OCI-LY7 (cell line): ENCODE data around the gene CCHCR1. TPM values are rescaled to one million over a fixed set of nuclear protein-coding genes. Genes with fewer than 3 reads are reported as not detected.
A peak's percentile ranks its signal among the peaks of the same experiment; 100 is the strongest.

ENCODE experiments used
- BruUV-seq: library from RNA; stranded (reverse); fragments of 400-500 nt; replicated peaks from 2 replicates; lab custom pipeline; 2021; lab: Mats Ljungman, UMichigan
- CTCF ChIA-PET: fragments of 300-600 bp; sonication (Branson Sonifier 250); formaldehyde crosslinking; loops from one replicate; lab custom pipeline; 2022; ENCODE audit warnings: antibody characterized with exemption; ENCODE audit not compliant: unreplicated experiment; lab: Charles Lee
- POLR2A ChIA-PET: fragments of 300-600 bp; sonication (Branson Sonifier 250); formaldehyde crosslinking; loops from one replicate; lab custom pipeline; 2022; ENCODE audit warnings: antibody characterized with exemption; lab: Charles Lee
- DNase-seq: peaks from one replicate; pipeline ENCODE4 v3.0.0-alpha.2; 2015; ENCODE audit warnings: low spot score
- H2AFZ ChIP-seq: fragments of 200-600 bp; sonication (generic), shearing (Covaris generic); 2 replicates; pipeline ENCODE4 v1.6.1; 2014; ENCODE audit warnings: mild to moderate bottlenecking, antibody characterized with exemption, low read length, moderate library complexity
- H3K27ac ChIP-seq: fragments of 200-600 bp; sonication (generic); 2 replicates; pipeline ENCODE4 v1.5.1; 2014; ENCODE audit warnings: mixed run types, low read depth, mild to moderate bottlenecking, moderate library complexity, low read length, inconsistent platforms; ENCODE audit not compliant: poor library complexity, severe bottlenecking
- H3K36me3 ChIP-seq: fragments of 200-600 bp; sonication (generic); 2 replicates; pipeline ENCODE4 v1.6.1; 2014; ENCODE audit warnings: mild to moderate bottlenecking, antibody characterized with exemption, low read length, moderate library complexity, mixed read lengths; ENCODE audit not compliant: insufficient read depth
- H3K4me1 ChIP-seq: fragments of 200-600 bp; sonication (generic); 2 replicates; pipeline ENCODE4 v1.5.1; 2014; ENCODE audit warnings: mild to moderate bottlenecking, low read length; ENCODE audit not compliant: insufficient read depth, poor library complexity, severe bottlenecking
- H3K4me2 ChIP-seq: fragments of 200-600 bp; sonication (generic); 2 replicates; pipeline ENCODE4 v1.6.1; 2014; ENCODE audit warnings: mild to moderate bottlenecking, low read length
- H3K4me3 ChIP-seq: fragments of 200-600 bp; sonication (generic); 2 replicates; pipeline ENCODE4 v1.5.1; 2014; ENCODE audit warnings: mild to moderate bottlenecking, low read depth, low read length; ENCODE audit not compliant: poor library complexity, severe bottlenecking
- H3K79me2 ChIP-seq: fragments of 200-600 bp; sonication (generic); 2 replicates; pipeline ENCODE4 v1.6.1; 2016; ENCODE audit warnings: low read depth, mild to moderate bottlenecking, low read length, moderate library complexity, mixed read lengths; ENCODE audit not compliant: insufficient read depth
- H3K9me2 ChIP-seq: fragments of 200-600 bp; sonication (generic); 2 replicates; pipeline ENCODE4 v1.6.1; 2016; ENCODE audit warnings: mild to moderate bottlenecking, low read length, mixed read lengths; ENCODE audit not compliant: insufficient read depth
- H3K9me3 ChIP-seq: fragments of 200-600 bp; sonication (generic); 2 replicates; pipeline ENCODE4 v1.6.1; 2014; ENCODE audit warnings: mild to moderate bottlenecking, mixed run types, low read length, mixed read lengths
- H4K20me1 ChIP-seq: fragments of 200-600 bp; sonication (generic); 2 replicates; pipeline ENCODE4 v1.6.1; 2014; ENCODE audit warnings: mild to moderate bottlenecking, antibody characterized with exemption, low read length, moderate library complexity, mixed read lengths; ENCODE audit not compliant: insufficient read depth
- CTCF ChIP-seq: fragments of 200-600 bp; sonication (generic); conservative IDR thresholded peaks from 2 replicates; pipeline ENCODE4 v1.5.1; 2014; ENCODE audit warnings: mild to moderate bottlenecking, antibody characterized with exemption, low read length, moderate library complexity, mixed read lengths
- EZH2phosphoT487 ChIP-seq: fragments of 200-600 bp; sonication (generic); IDR thresholded peaks from 2 replicates; pipeline ENCODE4 v1.6.1; 2018; ENCODE audit warnings: low read depth, borderline replicate concordance, mild to moderate bottlenecking, mixed run types, antibody characterized with exemption, low read length, moderate library complexity, mixed read lengths
- intact Hi-C: fragments of 100-400 bp; cut with micrococcal nuclease; formaldehyde crosslinking; loops from one replicate; pipeline ENCODE4 v1.10.0; 2022; ENCODE audit not compliant: unreplicated experiment
- total RNA-seq, 2 experiments: library from RNA; depleted of rRNA in 1 of 2; stranded (reverse); fragments of >200 nt in 1 of 2; shearing (Covaris generic) in 1 of 2; gene quantifications; 2 replicates each; pipeline ENCODE4 v1.2.3, GENCODE V29; 2014 to 2022

CCHCR1 gene
- total RNA-seq, 2 experiments from 2014 or later, result 23.9 to 33.0 TPM

- H3K9me2 ChIP-seq, result no peaks in the 10 kb centered on the region
- no peak overlapping the region for H3K27ac ChIP-seq
- no peaks in the 10 kb centered on the region for H4K20me1 ChIP-seq
- no peaks in the 10 kb centered on the region for H3K4me1 ChIP-seq
- BruUV-seq, result no TSS peak
- no peak overlapping the region for H3K4me3 ChIP-seq
- no peak for DNase-seq
- no peak overlapping the region for H2AFZ ChIP-seq
- ChIA-PET CTCF (interaction anchor here (0.5 kb wide), 2 partner anchors 197 to 735 kb away, joined by 3 to 12 read pairs; no protein-coding TSS in a partner anchor), POLR2A (interaction anchor here (0.7 kb wide), 2 partner anchors 16 to 460 kb away, joined by 3 read pairs; partner anchors contain the start of gene TNF)
- H3K4me2 ChIP-seq, result no peak overlapping the region
- H3K9me3 ChIP-seq, result no peaks in the 10 kb centered on the region
- H3K79me2 ChIP-seq, result no peaks in the 10 kb centered on the region
- intact Hi-C loops, result no loop called here
- peak; percentile 37; the same call in 1 of the 2 replicates for TF ChIP-seq CTCF
- TF ChIP-seq EZH2phosphoT487, result no peak
- H3K36me3 ChIP-seq, result no peaks in the 10 kb centered on the region
Observed at GRCh38 chr6:31114970-31115849, 42.4 kb downstream of the CCHCR1 start.

GRCh38 chr6:31114541-31114878 lies 43.1 kb downstream of the CCHCR1 start, which contains the start of gene PSORS1C1:
Gene PSORS1C1, plus strand, starts transcription at chr6:31114800. Its CDS starts 14,833 bp downstream, at chr6:31129633.
- no peak within 1 kb of the TSS for H3K4me2 ChIP-seq
- H3K36me3 ChIP-seq, result no peaks in the 10 kb centered on the region
- H3K27ac ChIP-seq, result no peak within 1 kb of the TSS
- BruUV-seq, result no TSS peak
- H3K4me1 ChIP-seq, result no peaks in the 10 kb centered on the region
- no peak for TF ChIP-seq CTCF
- TF ChIP-seq EZH2phosphoT487, result no peak
- H3K9me2 ChIP-seq, result no peaks in the 10 kb centered on the region
- no peaks in the 10 kb centered on the region for H3K9me3 ChIP-seq
- no peaks in the 10 kb centered on the region for H3K79me2 ChIP-seq
- no peak within 1 kb of the TSS for H2AFZ ChIP-seq
- DNase-seq, result no peak
- no peak within 1 kb of the TSS for H3K4me3 ChIP-seq
- ChIA-PET CTCF (no interaction called here), POLR2A (no interaction called here)
- intact Hi-C loops, result no loop called here
- no peaks in the 10 kb centered on the region for H4K20me1 ChIP-seq
